Measurements from ENCODE around the gene SNX25. TPM values are rescaled to one million over a fixed set of nuclear protein-coding genes. Genes with fewer than 3 reads are reported as not detected.

SNX25 gene
- total and polyA plus RNA-seq, 2 of the 13 experiments (the other 11 are each of a cell fraction or from before 2014, with no cell fraction given), result 23.4 to 23.5 TPM

GRCh38 chr4:185263419-185263818 lies 54.0 kb downstream of the SNX25 start:
- BruUV-seq (replicated peaks), result no TSS peak
- FAIRE-seq, result no peak
- Histone ChIP-seq H3K9ac (ENCODE audit: insufficient read depth, low read depth, low read length) (no peak overlapping the region), H3K27me3 (ENCODE audit: control insufficient read depth in 1 of 2, insufficient read depth in 2 of 2, low read length in 2 of 2) (no peaks in the 10 kb centered on the region), H3K4me1 (ENCODE audit: insufficient read depth, low read length) (no peaks in the 10 kb centered on the region; the same call in 1 of the 2 replicates), H3K4me3 (replicated peaks in 1 of 3; ENCODE audit: insufficient read depth in 1 of 3, low read depth in 2 of 3, low read length in 3 of 3) (no peak overlapping the region), H3K79me2 (ENCODE audit: insufficient read depth, low read length) (no peaks in the 10 kb centered on the region), H3K9me3 (ENCODE audit: low read length) (no peaks in the 10 kb centered on the region), H4K20me1 (ENCODE audit: insufficient read depth, low read length) (no peaks in the 10 kb centered on the region), H3K27ac (ENCODE audit: extremely low read length, insufficient read depth, low read length) (no peak overlapping the region), H2AFZ (ENCODE audit: low read length) (no peak overlapping the region), H3K4me2 (ENCODE audit: low read depth, low read length) (no peak overlapping the region), H3K36me3 (replicated peaks in 1 of 2; ENCODE audit: control insufficient read depth in 1 of 2, insufficient read depth in 2 of 2, low read length in 2 of 2) (peaks cover 2 to 54% of the 10 kb centered on the region in 2 experiments; a peak in 4 of 5 replicates)
- POLR2A ChIA-PET, result no interaction called here
- intact Hi-C loops (cut with micrococcal nuclease; ENCODE audit: unreplicated experiment), result no loop called here
- CTCF ChIA-PET (ENCODE audit: low intra/inter-chr PET ratio, low total read pairs), result no interaction called here
- no peak for ATAC-seq
- TF ChIP-seq ATF7-NPFF (CRISPR knock-in tag; IDR thresholded peaks at IDR 0.05; ENCODE audit: low read depth), result no peak
- no peak for TF ChIP-seq SSRP1 (CRISPR knock-in tag; IDR thresholded peaks at IDR 0.05)
- no peak for TF ChIP-seq SP4 (CRISPR knock-in tag; IDR thresholded peaks at IDR 0.05)
- TF ChIP-seq CREM (IDR thresholded peaks at IDR 0.05), result no peak
- no peak for TF ChIP-seq CREM (CRISPR knock-in tag; IDR thresholded peaks at IDR 0.05)
- no peak for TF ChIP-seq ATF3 (CRISPR knock-in tag; IDR thresholded peaks at IDR 0.05)
- in situ Hi-C loops (cut with HindIII; ENCODE audit: extremely low pct_ligation_motif_present, low pct_unique_long_range_greater_than_20kb), result no loop called here
- no peak for DNase-seq (ENCODE audit: low spot score)
- WGBS (ENCODE audit: low lambda C conversion rate), result 95% methylated on average over 2 of the region's 2 CpGs

- CTCF ChIA-PET (ENCODE audit: low intra/inter-chr PET ratio, low total read pairs), result no interaction called here
- Histone ChIP-seq H3K4me1 (ENCODE audit: insufficient read depth, low read length) (peaks cover 9% of the 10 kb centered on the region), H3K9me3 (ENCODE audit: low read length) (no peaks in the 10 kb centered on the region), H4K20me1 (ENCODE audit: insufficient read depth, low read length) (no peaks in the 10 kb centered on the region), H3K36me3 (replicated peaks in 1 of 2; ENCODE audit: control insufficient read depth in 1 of 2, insufficient read depth in 2 of 2, low read length in 2 of 2) (peaks cover 5 to 51% of the 10 kb centered on the region in 2 experiments; a peak in 4 of 5 replicates), H3K79me2 (ENCODE audit: insufficient read depth, low read length) (no peaks in the 10 kb centered on the region), H3K27ac (ENCODE audit: extremely low read length, insufficient read depth, low read length) (no peak overlapping the region), H3K27me3 (ENCODE audit: control insufficient read depth in 1 of 2, insufficient read depth in 2 of 2, low read length in 2 of 2) (no peaks in the 10 kb centered on the region), H3K4me2 (ENCODE audit: low read depth, low read length) (no peak overlapping the region), H3K4me3 (replicated peaks in 1 of 3; ENCODE audit: insufficient read depth in 1 of 3, low read depth in 2 of 3, low read length in 3 of 3) (no peak overlapping the region), H3K9ac (ENCODE audit: insufficient read depth, low read depth, low read length) (no peak overlapping the region), H2AFZ (ENCODE audit: low read length) (no peak overlapping the region)
- ATAC-seq (no peak), DNase-seq (ENCODE audit: low spot score) (no peak), FAIRE-seq (no peak)
- 92% methylated on average over 1 of the region's 1 CpG for WGBS (ENCODE audit: low lambda C conversion rate)
- POLR2A ChIA-PET, result no interaction called here
- TF ChIP-seq KDM4B (CRISPR knock-in tag; IDR thresholded peaks at IDR 0.05), result no peak
- no peak for TF ChIP-seq ATF6 (CRISPR knock-in tag; conservative IDR thresholded peaks at IDR 0.05)
- 0 out of 4 replicates have a peak, but pooled peaks of 1 of the 2 experiments have one; percentile 23 for TF ChIP-seq MAFK (conservative IDR thresholded peaks at IDR 0.05 in 1 of 2, IDR thresholded peaks at IDR 0.05 in 1 of 2; ENCODE audit: low read length in 2 of 2)
- TF ChIP-seq CBX2 (IDR thresholded peaks at IDR 0.05; ENCODE audit: low read depth, low read length), result no peak
- no peak for TF ChIP-seq CBX2 (CRISPR knock-in tag; IDR thresholded peaks at IDR 0.05; ENCODE audit: low read depth)
- TF ChIP-seq SIN3B (IDR thresholded peaks at IDR 0.05; ENCODE audit: low read length), result no peak
- BruUV-seq (replicated peaks), result no TSS peak
- in situ Hi-C loops (cut with HindIII; ENCODE audit: extremely low pct_ligation_motif_present, low pct_unique_long_range_greater_than_20kb) (no loop called here), intact Hi-C loops (cut with micrococcal nuclease; ENCODE audit: unreplicated experiment) (no loop called here)
Observed at GRCh38 chr4:185265942-185266341, 56.5 kb downstream of the SNX25 start.
